ENCODE data around the gene NSMCE3.

Gene NSMCE3

DNA sequence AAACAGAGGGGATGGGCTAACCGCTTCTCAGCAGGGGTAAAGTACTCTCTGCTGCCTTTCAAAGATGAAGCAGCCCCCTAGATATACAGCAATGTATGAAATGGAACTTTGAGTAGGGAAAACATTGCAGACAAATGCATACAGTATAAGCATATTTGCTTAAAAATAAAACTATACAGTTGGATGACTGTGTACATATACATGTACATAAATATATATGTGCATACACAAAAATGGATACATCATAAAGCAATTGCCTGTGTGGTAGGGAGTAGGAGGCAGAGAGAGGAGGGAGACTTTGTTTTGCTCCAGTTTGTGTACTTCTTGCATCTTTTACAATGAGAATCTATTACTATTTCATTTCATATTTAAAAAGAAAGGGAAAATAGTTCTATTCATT, 28.4 kb downstream of the NSMCE3 start:
- TF ChIP-seq TSHZ2 (CRISPR knock-in tag; IDR thresholded peaks at IDR 0.05): no peak
- no peak for TF ChIP-seq SNAI2 (CRISPR knock-in tag; IDR thresholded peaks at IDR 0.05)
- TF ChIP-seq ZNF8 (CRISPR knock-in tag; IDR thresholded peaks at IDR 0.05): no peak
- no peak for TF ChIP-seq CSDC2 (CRISPR knock-in tag; IDR thresholded peaks at IDR 0.05)
- TF ChIP-seq ZNF70 (CRISPR knock-in tag; IDR thresholded peaks at IDR 0.05): no peak
- no peak for TF ChIP-seq ISL1 (CRISPR knock-in tag; IDR thresholded peaks at IDR 0.05)
- TF ChIP-seq ESRRG (CRISPR knock-in tag; IDR thresholded peaks at IDR 0.05): no peak
- no peak for TF ChIP-seq BACH2 (CRISPR knock-in tag; IDR thresholded peaks at IDR 0.05; ENCODE audit: borderline replicate concordance)
- TF ChIP-seq, protein P1, sequence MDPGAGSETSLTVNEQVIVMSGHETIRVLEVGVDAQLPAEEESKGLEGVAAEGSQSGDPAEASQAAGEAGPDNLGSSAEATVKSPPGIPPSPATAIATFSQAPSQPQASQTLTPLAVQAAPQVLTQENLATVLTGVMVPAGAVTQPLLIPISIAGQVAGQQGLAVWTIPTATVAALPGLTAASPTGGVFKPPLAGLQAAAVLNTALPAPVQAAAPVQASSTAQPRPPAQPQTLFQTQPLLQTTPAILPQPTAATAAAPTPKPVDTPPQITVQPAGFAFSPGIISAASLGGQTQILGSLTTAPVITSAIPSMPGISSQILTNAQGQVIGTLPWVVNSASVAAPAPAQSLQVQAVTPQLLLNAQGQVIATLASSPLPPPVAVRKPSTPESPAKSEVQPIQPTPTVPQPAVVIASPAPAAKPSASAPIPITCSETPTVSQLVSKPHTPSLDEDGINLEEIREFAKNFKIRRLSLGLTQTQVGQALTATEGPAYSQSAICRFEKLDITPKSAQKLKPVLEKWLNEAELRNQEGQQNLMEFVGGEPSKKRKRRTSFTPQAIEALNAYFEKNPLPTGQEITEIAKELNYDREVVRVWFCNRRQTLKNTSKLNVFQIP (CRISPR knock-in tag; IDR thresholded peaks at IDR 0.05; ENCODE audit: borderline replicate concordance, low read depth): no peak
- no peak for TF ChIP-seq RARB (CRISPR knock-in tag; IDR thresholded peaks at IDR 0.05)
- no peak for TF ChIP-seq OSR1 (CRISPR knock-in tag; IDR thresholded peaks at IDR 0.05)
- ATAC-seq: no peak

GRCh38 chr15:29239395-29239794, 30.2 kb downstream of the NSMCE3 start:
- ATAC-seq: no peak

More at GRCh38 chr15:29239395-29239794, 30.2 kb downstream of the NSMCE3 start:
- TF ChIP-seq ZC3H10 (CRISPR knock-in tag; IDR thresholded peaks at IDR 0.05) (no peak), TOX (CRISPR knock-in tag; IDR thresholded peaks at IDR 0.05; ENCODE audit: borderline replicate concordance) (no peak), ZNF565 (CRISPR knock-in tag; conservative IDR thresholded peaks at IDR 0.05; ENCODE audit: low read depth) (no peak), ARNTL (CRISPR knock-in tag; IDR thresholded peaks at IDR 0.05; ENCODE audit: borderline replicate concordance, low read depth) (no peak), PPARA (CRISPR knock-in tag; IDR thresholded peaks at IDR 0.05; ENCODE audit: borderline replicate concordance) (no peak), ESRRG (CRISPR knock-in tag; IDR thresholded peaks at IDR 0.05) (no peak), ISL1 (CRISPR knock-in tag; IDR thresholded peaks at IDR 0.05) (no peak), ZFP3 (CRISPR knock-in tag; IDR thresholded peaks at IDR 0.05) (no peak), TCF4 (CRISPR knock-in tag; IDR thresholded peaks at IDR 0.05; ENCODE audit: borderline replicate concordance) (no peak), PATZ1 (CRISPR knock-in tag; IDR thresholded peaks at IDR 0.05; ENCODE audit: borderline replicate concordance) (no peak), ZFP30 (CRISPR knock-in tag; IDR thresholded peaks at IDR 0.05) (no peak), CSDC2 (CRISPR knock-in tag; IDR thresholded peaks at IDR 0.05) (no peak), SNAI2 (CRISPR knock-in tag; IDR thresholded peaks at IDR 0.05) (no peak)
- TF ChIP-seq, protein P1 (CRISPR knock-in tag; IDR thresholded peaks at IDR 0.05; ENCODE audit: borderline replicate concordance, low read depth): no peak
- TF ChIP-seq, protein P2, sequence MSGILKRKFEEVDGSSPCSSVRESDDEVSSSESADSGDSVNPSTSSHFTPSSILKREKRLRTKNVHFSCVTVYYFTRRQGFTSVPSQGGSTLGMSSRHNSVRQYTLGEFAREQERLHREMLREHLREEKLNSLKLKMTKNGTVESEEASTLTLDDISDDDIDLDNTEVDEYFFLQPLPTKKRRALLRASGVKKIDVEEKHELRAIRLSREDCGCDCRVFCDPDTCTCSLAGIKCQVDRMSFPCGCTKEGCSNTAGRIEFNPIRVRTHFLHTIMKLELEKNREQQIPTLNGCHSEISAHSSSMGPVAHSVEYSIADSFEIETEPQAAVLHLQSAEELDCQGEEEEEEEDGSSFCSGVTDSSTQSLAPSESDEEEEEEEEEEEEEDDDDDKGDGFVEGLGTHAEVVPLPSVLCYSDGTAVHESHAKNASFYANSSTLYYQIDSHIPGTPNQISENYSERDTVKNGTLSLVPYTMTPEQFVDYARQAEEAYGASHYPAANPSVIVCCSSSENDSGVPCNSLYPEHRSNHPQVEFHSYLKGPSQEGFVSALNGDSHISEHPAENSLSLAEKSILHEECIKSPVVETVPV (CRISPR knock-in tag; IDR thresholded peaks at IDR 0.05): no peak
- TF ChIP-seq, protein P3, sequence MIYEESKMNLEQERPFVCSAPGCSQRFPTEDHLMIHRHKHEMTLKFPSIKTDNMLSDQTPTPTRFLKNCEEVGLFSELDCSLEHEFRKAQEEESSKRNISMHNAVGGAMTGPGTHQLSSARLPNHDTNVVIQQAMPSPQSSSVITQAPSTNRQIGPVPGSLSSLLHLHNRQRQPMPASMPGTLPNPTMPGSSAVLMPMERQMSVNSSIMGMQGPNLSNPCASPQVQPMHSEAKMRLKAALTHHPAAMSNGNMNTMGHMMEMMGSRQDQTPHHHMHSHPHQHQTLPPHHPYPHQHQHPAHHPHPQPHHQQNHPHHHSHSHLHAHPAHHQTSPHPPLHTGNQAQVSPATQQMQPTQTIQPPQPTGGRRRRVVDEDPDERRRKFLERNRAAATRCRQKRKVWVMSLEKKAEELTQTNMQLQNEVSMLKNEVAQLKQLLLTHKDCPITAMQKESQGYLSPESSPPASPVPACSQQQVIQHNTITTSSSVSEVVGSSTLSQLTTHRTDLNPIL (CRISPR knock-in tag; IDR thresholded peaks at IDR 0.05; ENCODE audit: low read depth): no peak

All from SK-N-SH treated with all-trans-retinoic acid at 6 μM for 48 hours (cell line).